K562 (cell line): ENCODE data around the gene BCL2A1. TPM values are rescaled to one million over a fixed set of nuclear protein-coding genes. Genes with fewer than 3 reads are reported as not detected.

Source experiments
- ARID1B ChIP-seq: fragments of 450-650 bp; IDR thresholded peaks from 2 replicates; pipeline ENCODE4 v1.6.1; 2016; ENCODE audit warnings: antibody characterized with exemption, mild to moderate bottlenecking, inconsistent platforms
- ATF7 ChIP-seq: fragments of 450-650 bp; IDR thresholded peaks from 2 replicates; pipeline ENCODE4 v1.7.1; 2014; ENCODE audit warnings: mild to moderate bottlenecking, moderate library complexity
- CBX8 ChIP-seq: fragments of 200-600 bp; sonication (generic); IDR thresholded peaks from 2 replicates; pipeline ENCODE4 v1.6.1; 2012; ENCODE audit warnings: borderline replicate concordance, mixed run types, low read depth, mild to moderate bottlenecking, moderate library complexity, mixed read lengths, low read length, control low read depth, inconsistent platforms; ENCODE audit not compliant: poor library complexity, severe bottlenecking; ENCODE audit errors: extremely low read depth
- ESRRA ChIP-seq: fragments of 450-650 bp; IDR thresholded peaks from 2 replicates; pipeline ENCODE4 v1.6.1; 2014; ENCODE audit warnings: low read depth, mild to moderate bottlenecking, moderate library complexity, borderline replicate concordance
- JUND ChIP-seq, 2 experiments: IDR thresholded peaks; 2 replicates in 1 of 2; 3 replicates in 1 of 2; pipeline ENCODE4 v1.6.1; 2011; ENCODE audit warnings: borderline replicate concordance in 2 of 2, low read depth in 2 of 2, low read length in 2 of 2, improper control_type of control experiment in 1 of 2, missing biosample characterization in 1 of 2, missing genetic modification characterization in 1 of 2, missing genetic modification reagents in 1 of 2
- MAFG ChIP-seq: fragments of 450-650 bp; conservative IDR thresholded peaks from 2 replicates; pipeline ENCODE4 v1.6.1; 2016; ENCODE audit warnings: missing genetic modification characterization, missing compliant biosample characterization
- PTBP1 ChIP-seq: fragments of 200-400 bp; formaldehyde crosslinking; IDR thresholded peaks from 2 replicates; pipeline ENCODE4 v1.6.1; 2017; ENCODE audit warnings: low read depth, low read length
- RBM14 ChIP-seq: fragments of 200-400 bp; formaldehyde crosslinking; IDR thresholded peaks from 2 replicates; pipeline ENCODE4 v1.6.1; 2018; ENCODE audit warnings: low read depth, mild to moderate bottlenecking, low read length, moderate library complexity, borderline replicate concordance; ENCODE audit not compliant: insufficient read depth
- RNF2 ChIP-seq: sonication (generic); IDR thresholded peaks from 2 replicates; pipeline ENCODE4 v1.6.1; 2016
- SMARCC2 ChIP-seq: fragments of 450-650 bp; IDR thresholded peaks from 2 replicates; pipeline ENCODE4 v1.6.1; 2017; ENCODE audit warnings: antibody characterized with exemption, moderate library complexity, mild to moderate bottlenecking, low read depth
- SMARCE1 ChIP-seq: fragments of 450-650 bp; IDR thresholded peaks from 2 replicates; pipeline ENCODE4 v1.7.1; 2016; ENCODE audit warnings: mild to moderate bottlenecking
- TEAD4 ChIP-seq, 2 experiments: sonication (generic) in 1 of 2; formaldehyde crosslinking in 1 of 2; IDR thresholded peaks; 2 replicates each; pipeline versions ENCODE4 v1.6.1 to v1.8.0; 2012 to 2022; ENCODE audit warnings: borderline replicate concordance in 1 of 2, inconsistent platforms in 1 of 2, low read length in 1 of 2, mild to moderate bottlenecking in 1 of 2, missing genetic modification reagents in 1 of 2
- U2AF2 ChIP-seq: fragments of 200-400 bp; formaldehyde crosslinking; optimal IDR thresholded peaks from 2 replicates; pipeline ENCODE3; 2017; ENCODE audit warnings: low read depth, mild to moderate bottlenecking, low read length
- ZBTB8A ChIP-seq: fragments of 450-650 bp; IDR thresholded peaks from 2 replicates; pipeline ENCODE4 v1.6.1; 2018; ENCODE audit warnings: mild to moderate bottlenecking, moderate library complexity; ENCODE audit not compliant: partially characterized antibody
- ZFX ChIP-seq: sonication (generic); formaldehyde crosslinking; IDR thresholded peaks from 2 replicates; pipeline ENCODE4 v1.8.0; 2022; ENCODE audit warnings: mild to moderate bottlenecking, missing genetic modification reagents, moderate library complexity
- polyA plus RNA-seq, 8 experiments: library from polyadenylated mRNA; depleted of rRNA in 4 of 8; stranded (reverse) in 5 of 8; unstranded in 3 of 8; fragments of >200 nt; fragmentation: Nextera tagmentation in 2 of 8; fragmentation: Illumina TruSeq in 1 of 8; extraction: Ambion mirVana in 2 of 8; extraction: Trizol in 1 of 8; gene quantifications; 2 replicates each; pipeline versions ENCODE4 v1.2.1 to v1.2.3, GENCODE V29; 2011 to 2014; ENCODE audit warnings: inconsistent platforms in 1 of 8, missing spikeins in 1 of 8
- total RNA-seq, 7 experiments: library from RNA; depleted of rRNA in 6 of 7; stranded (reverse); fragments of >200 nt in 6 of 7; fragmentation: Illumina TruSeq in 2 of 7; extraction: Trizol in 2 of 7; gene quantifications; 2 replicates each; pipeline versions ENCODE4 v1.2.1 to v1.2.3, GENCODE V29; 2011 to 2021; ENCODE audit warnings: low replicate concordance in 1 of 7
- TF ChIP-seq, protein P1 (sequence below): sonication (generic); formaldehyde crosslinking; IDR thresholded peaks from 2 replicates; pipeline ENCODE4 v1.8.1; 2023; ENCODE audit warnings: mild to moderate bottlenecking, missing genetic modification reagents
- TF ChIP-seq, protein P2 (sequence below): fragments of 450-650 bp; IDR thresholded peaks from 2 replicates; pipeline ENCODE4 v1.6.1; 2016; ENCODE audit warnings: mild to moderate bottlenecking

BCL2A1 gene
- total and polyA plus RNA-seq, 9 of the 15 experiments (the other 6 are each of a cell fraction or from before 2014, with no cell fraction given) = 0.11 to 1.2 (median 0.25) TPM; not detected in 4

GRCh38 chr15:79977431-79978054 lies 6.5 kb upstream of the BCL2A1 start (continued):
- peak; percentile 25; the same call in 1 of the 2 replicates for TF ChIP-seq TEAD4 (IDR thresholded peaks at IDR 0.05; ENCODE audit: low read length)
- TF ChIP-seq TEAD4 (CRISPR knock-in tag; IDR thresholded peaks at IDR 0.05; ENCODE audit: borderline replicate concordance) = no peak
- no peak for TF ChIP-seq RBM14
- TF ChIP-seq ZBTB8A = no peak
- peak; percentile 83 for TF ChIP-seq JUND (IDR thresholded peaks at IDR 0.05; ENCODE audit: borderline replicate concordance, low read depth, low read length)
- peak; percentile 86; the same call in 2 of the 3 replicates for TF ChIP-seq JUND (tag; IDR thresholded peaks at IDR 0.05; ENCODE audit: borderline replicate concordance, low read depth, low read length)
- TF ChIP-seq ESRRA = peak; percentile 57; the same call in 1 of the 2 replicates
- TF ChIP-seq RNF2 = no peak
- TF ChIP-seq, protein P1, sequence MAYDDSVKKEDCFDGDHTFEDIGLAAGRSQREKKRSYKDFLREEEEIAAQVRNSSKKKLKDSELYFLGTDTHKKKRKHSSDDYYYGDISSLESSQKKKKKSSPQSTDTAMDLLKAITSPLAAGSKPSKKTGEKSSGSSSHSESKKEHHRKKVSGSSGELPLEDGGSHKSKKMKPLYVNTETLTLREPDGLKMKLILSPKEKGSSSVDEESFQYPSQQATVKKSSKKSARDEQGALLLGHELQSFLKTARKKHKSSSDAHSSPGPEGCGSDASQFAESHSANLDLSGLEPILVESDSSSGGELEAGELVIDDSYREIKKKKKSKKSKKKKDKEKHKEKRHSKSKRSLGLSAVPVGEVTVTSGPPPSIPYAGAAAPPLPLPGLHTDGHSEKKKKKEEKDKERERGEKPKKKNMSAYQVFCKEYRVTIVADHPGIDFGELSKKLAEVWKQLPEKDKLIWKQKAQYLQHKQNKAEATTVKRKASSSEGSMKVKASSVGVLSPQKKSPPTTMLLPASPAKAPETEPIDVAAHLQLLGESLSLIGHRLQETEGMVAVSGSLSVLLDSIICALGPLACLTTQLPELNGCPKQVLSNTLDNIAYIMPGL = no peak
- TF ChIP-seq ARID1B = peak; percentile 65; the same call in 1 of the 2 replicates
- TF ChIP-seq SMARCC2 = peak; percentile 49; the same call in 1 of the 2 replicates
- TF ChIP-seq SMARCE1 = peak; percentile 84
- TF ChIP-seq, protein P2, sequence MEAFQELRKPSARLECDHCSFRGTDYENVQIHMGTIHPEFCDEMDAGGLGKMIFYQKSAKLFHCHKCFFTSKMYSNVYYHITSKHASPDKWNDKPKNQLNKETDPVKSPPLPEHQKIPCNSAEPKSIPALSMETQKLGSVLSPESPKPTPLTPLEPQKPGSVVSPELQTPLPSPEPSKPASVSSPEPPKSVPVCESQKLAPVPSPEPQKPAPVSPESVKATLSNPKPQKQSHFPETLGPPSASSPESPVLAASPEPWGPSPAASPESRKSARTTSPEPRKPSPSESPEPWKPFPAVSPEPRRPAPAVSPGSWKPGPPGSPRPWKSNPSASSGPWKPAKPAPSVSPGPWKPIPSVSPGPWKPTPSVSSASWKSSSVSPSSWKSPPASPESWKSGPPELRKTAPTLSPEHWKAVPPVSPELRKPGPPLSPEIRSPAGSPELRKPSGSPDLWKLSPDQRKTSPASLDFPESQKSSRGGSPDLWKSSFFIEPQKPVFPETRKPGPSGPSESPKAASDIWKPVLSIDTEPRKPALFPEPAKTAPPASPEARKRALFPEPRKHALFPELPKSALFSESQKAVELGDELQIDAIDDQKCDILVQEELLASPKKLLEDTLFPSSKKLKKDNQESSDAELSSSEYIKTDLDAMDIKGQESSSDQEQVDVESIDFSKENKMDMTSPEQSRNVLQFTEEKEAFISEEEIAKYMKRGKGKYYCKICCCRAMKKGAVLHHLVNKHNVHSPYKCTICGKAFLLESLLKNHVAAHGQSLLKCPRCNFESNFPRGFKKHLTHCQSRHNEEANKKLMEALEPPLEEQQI = no peak
- no peak for TF ChIP-seq U2AF2
- TF ChIP-seq CBX8 = no peak
- TF ChIP-seq PTBP1 = no peak
- 0 out of 2 replicates have a peak, but pooled peaks have one; percentile 16 for TF ChIP-seq MAFG (tag)
- peak; percentile 53 for TF ChIP-seq ZFX (CRISPR knock-in tag)
- peak; percentile 35; the same call in 1 of the 2 replicates for TF ChIP-seq ATF7
